ENCODE results near the gene ZNF677.
A peak's percentile ranks its signal among the peaks of the same experiment; 100 is the strongest.
"Not testable (repeated sequence)": the region's sequence is repeated elsewhere in the genome, so short reads cannot be mapped to it uniquely, and the experiment has no call there.

Gene ZNF677

GRCh38 chr19:53192771-53193534 lies 61.7 kb downstream of the ZNF677 start, which contains the start of gene ZNF665:
Gene ZNF665, minus strand, starts transcription at chr19:53193358. Its CDS starts 10,460 bp downstream, at chr19:53182898.
- DNase-seq = peak; percentile 85

DNA sequence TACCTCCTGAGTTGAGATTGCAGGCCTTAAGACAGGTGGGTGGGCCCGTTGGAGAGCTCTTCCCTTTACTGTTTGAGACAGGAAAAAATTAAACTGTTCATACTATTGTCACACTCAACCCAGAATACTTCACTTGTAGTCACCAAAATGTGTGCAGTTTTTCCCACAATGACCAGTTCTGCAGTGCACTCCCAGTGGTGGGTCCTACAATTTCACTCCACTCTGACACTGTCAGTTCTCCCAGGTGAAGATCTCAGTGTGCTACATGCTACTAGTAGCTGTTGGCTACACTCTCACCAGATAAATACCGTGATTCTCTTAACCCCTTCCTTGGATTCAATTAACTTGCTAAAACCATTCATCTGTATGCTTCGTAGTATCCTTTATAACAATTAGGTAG lies 64.4 kb downstream of the ZNF677 start:
- DNase-seq = no peak

DNA sequence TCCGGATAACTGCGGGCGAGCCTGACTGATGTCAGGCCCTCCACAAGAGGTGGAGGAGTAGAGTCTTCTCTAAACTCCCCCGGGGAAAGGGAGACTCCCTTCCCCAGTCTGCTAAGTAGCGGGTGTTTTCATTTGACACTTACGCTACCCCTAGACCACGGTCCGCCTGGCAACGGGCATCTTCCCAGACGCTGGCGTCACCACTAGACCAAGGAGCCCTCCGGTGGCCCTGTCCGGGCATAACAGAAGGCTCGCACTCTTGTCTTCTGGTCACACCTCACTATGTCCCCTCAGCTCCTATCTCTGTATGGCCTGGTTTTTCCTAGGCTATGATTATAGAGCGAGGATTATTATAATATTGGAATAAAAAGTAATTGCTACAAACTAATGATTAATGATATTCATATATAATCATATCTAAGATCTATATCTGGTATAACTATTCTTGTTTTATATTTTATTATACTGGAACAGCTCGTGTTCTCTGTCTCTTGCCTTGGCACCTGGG lies 64.9 kb downstream of the ZNF677 start:
- not testable (repeated sequence) for DNase-seq

All from activated CD8-positive, alpha-beta memory T cell treated with anti-CD3 and anti-CD28 coated beads for 24 hours (primary cell).